Activated T-cell treated with anti-CD3 and anti-CD28 coated beads, Interleukin-2, amount 50 U/mL, for 24 hours (primary cell): ENCODE measurements around the gene WDR73.

Experiments
- DNase-seq: peaks from one replicate; pipeline ENCODE4 v3.0.0-alpha.2; 2020
- H3K27ac Mint-ChIP-seq: 2 replicates; pipeline ENCODE4 v1.8.0; 2020; ENCODE audit warnings: mild to moderate bottlenecking, mixed read lengths
- H3K27me3 Mint-ChIP-seq: 2 replicates; pipeline ENCODE4 v1.8.0; 2020; ENCODE audit warnings: mixed read lengths
- H3K36me3 Mint-ChIP-seq: 2 replicates; pipeline ENCODE4 v1.8.0; 2020; ENCODE audit warnings: low read depth, mixed read lengths
- H3K4me1 Mint-ChIP-seq: 2 replicates; pipeline ENCODE4 v1.8.0; 2020; ENCODE audit warnings: low read depth, mixed read lengths
- H3K4me3 Mint-ChIP-seq: 2 replicates; pipeline ENCODE4 v1.8.0; 2020; ENCODE audit warnings: mild to moderate bottlenecking, moderate library complexity, mixed read lengths
- H3K9me3 Mint-ChIP-seq: 2 replicates; pipeline ENCODE4 v1.8.0; 2020; ENCODE audit warnings: mixed read lengths

WDR73 gene

GRCh38 chr15:84616235-84616634 lies 37.8 kb downstream of the WDR73 start:
- H3K27me3 Mint-ChIP-seq, result no peaks in the 10 kb centered on the region
- peaks cover 17% of the 10 kb centered on the region for H3K9me3 Mint-ChIP-seq
- H3K4me1 Mint-ChIP-seq, result peaks cover 3% of the 10 kb centered on the region
- peaks cover 32% of the 10 kb centered on the region for H3K36me3 Mint-ChIP-seq
- no peak for DNase-seq
- H3K4me3 Mint-ChIP-seq, result no peak overlapping the region
- H3K27ac Mint-ChIP-seq, result no peak overlapping the region

GRCh38 chr15:84611631-84612030 lies 42.5 kb downstream of the WDR73 start:
- peaks cover 33% of the 10 kb centered on the region for H3K36me3 Mint-ChIP-seq
- H3K9me3 Mint-ChIP-seq, result no peaks in the 10 kb centered on the region
- DNase-seq, result no peak
- no peak overlapping the region for H3K4me3 Mint-ChIP-seq
- peaks cover 14% of the 10 kb centered on the region for H3K4me1 Mint-ChIP-seq
- H3K27ac Mint-ChIP-seq, result no peak overlapping the region
- no peaks in the 10 kb centered on the region for H3K27me3 Mint-ChIP-seq

- no peaks in the 10 kb centered on the region for H3K27me3 Mint-ChIP-seq
- H3K4me1 Mint-ChIP-seq, result peaks cover 27% of the 10 kb centered on the region
- no peak overlapping the region for H3K27ac Mint-ChIP-seq
- peaks cover 45% of the 10 kb centered on the region for H3K36me3 Mint-ChIP-seq
- peak; percentile 14 for DNase-seq
- H3K9me3 Mint-ChIP-seq, result no peaks in the 10 kb centered on the region
- H3K4me3 Mint-ChIP-seq, result no peak overlapping the region
These were observed 44.1 kb downstream of the WDR73 start for GRCh38 chr15:84609818-84610525.

- Mint-ChIP-seq H3K4me1 (peaks cover 37% of the 10 kb centered on the region), H3K36me3 (peaks cover 51% of the 10 kb centered on the region), H3K27ac (no peak overlapping the region), H3K4me3 (no peak overlapping the region), H3K9me3 (no peaks in the 10 kb centered on the region), H3K27me3 (no peaks in the 10 kb centered on the region)
- peak; percentile 2 for DNase-seq
These were observed 45.3 kb downstream of the WDR73 start for GRCh38 chr15:84608707-84609284.

- H3K4me3 Mint-ChIP-seq, result no peak overlapping the region
- H3K9me3 Mint-ChIP-seq, result no peaks in the 10 kb centered on the region
- H3K4me1 Mint-ChIP-seq, result peaks cover 52% of the 10 kb centered on the region
- peak; percentile 15 for DNase-seq
- H3K27me3 Mint-ChIP-seq, result no peaks in the 10 kb centered on the region
- peaks cover 49% of the 10 kb centered on the region for H3K36me3 Mint-ChIP-seq
- no peak overlapping the region for H3K27ac Mint-ChIP-seq
These were observed 47.4 kb downstream of the WDR73 start for GRCh38 chr15:84606653-84607120.

- H3K36me3 Mint-ChIP-seq, result peaks cover 51% of the 10 kb centered on the region
- DNase-seq, result no peak
- no peaks in the 10 kb centered on the region for H3K9me3 Mint-ChIP-seq
- H3K27ac Mint-ChIP-seq, result peak overlapping the region; percentile 93
- no peaks in the 10 kb centered on the region for H3K27me3 Mint-ChIP-seq
- H3K4me1 Mint-ChIP-seq, result peaks cover 56% of the 10 kb centered on the region
- peak overlapping the region; percentile 70 for H3K4me3 Mint-ChIP-seq
These were observed 48.6 kb downstream of the WDR73 start for GRCh38 chr15:84605554-84605882.

GRCh38 chr15:84604826-84605553 lies 49.1 kb downstream of the WDR73 start:
- H3K4me1 Mint-ChIP-seq, result peaks cover 58% of the 10 kb centered on the region
- no peaks in the 10 kb centered on the region for H3K27me3 Mint-ChIP-seq

GRCh38 chr15:84603630-84604379 lies 50.3 kb downstream of the WDR73 start:
- peaks cover 66% of the 10 kb centered on the region for H3K4me1 Mint-ChIP-seq

More at GRCh38 chr15:84604826-84605553, 49.1 kb downstream of the WDR73 start:
- no peaks in the 10 kb centered on the region for H3K9me3 Mint-ChIP-seq
- H3K4me3 Mint-ChIP-seq, result peak overlapping the region; percentile 70
- peak; percentile 75 for DNase-seq
- peak overlapping the region; percentile 93 for H3K27ac Mint-ChIP-seq
- H3K36me3 Mint-ChIP-seq, result peaks cover 50% of the 10 kb centered on the region

GRCh38 chr15:84601555-84601838 lies 52.6 kb downstream of the WDR73 start:
- no peak for DNase-seq
- Mint-ChIP-seq H3K27ac (peak overlapping the region; percentile 86), H3K27me3 (no peaks in the 10 kb centered on the region), H3K36me3 (peaks cover 26% of the 10 kb centered on the region), H3K4me3 (peak overlapping the region; percentile 93), H3K9me3 (no peaks in the 10 kb centered on the region), H3K4me1 (peaks cover 75% of the 10 kb centered on the region)

More at GRCh38 chr15:84603630-84604379, 50.3 kb downstream of the WDR73 start:
- Mint-ChIP-seq H3K36me3 (peaks cover 45% of the 10 kb centered on the region), H3K4me3 (peak overlapping the region; percentile 93), H3K27ac (peak overlapping the region; percentile 46), H3K27me3 (no peaks in the 10 kb centered on the region), H3K9me3 (no peaks in the 10 kb centered on the region)
- DNase-seq, result peak; percentile 26

- Mint-ChIP-seq H3K36me3 (peaks cover 21% of the 10 kb centered on the region), H3K9me3 (no peaks in the 10 kb centered on the region), H3K27ac (peak within 1 kb of the TSS; percentile 86), H3K4me1 (peaks cover 69% of the 10 kb centered on the region), H3K4me3 (peak within 1 kb of the TSS; percentile 93), H3K27me3 (no peaks in the 10 kb centered on the region)
- peak; percentile 95 for DNase-seq
These were observed 53.2 kb downstream of the WDR73 start, which contains the start of gene ZSCAN2 for GRCh38 chr15:84600687-84601554. Gene ZSCAN2, plus strand, starts transcription at chr15:84601009. Its CDS starts 2,919 bp downstream, at chr15:84603928.

- Mint-ChIP-seq H3K4me3 (peak overlapping the region; percentile 93), H3K27me3 (no peaks in the 10 kb centered on the region), H3K27ac (peak overlapping the region; percentile 86), H3K4me1 (peaks cover 63% of the 10 kb centered on the region), H3K9me3 (no peaks in the 10 kb centered on the region), H3K36me3 (peaks cover 16% of the 10 kb centered on the region)
- peak; percentile 74 for DNase-seq
These were observed 53.8 kb downstream of the WDR73 start for GRCh38 chr15:84600331-84600686.

- Mint-ChIP-seq H3K4me3 (peak overlapping the region; percentile 93), H3K27ac (no peak overlapping the region), H3K27me3 (no peaks in the 10 kb centered on the region), H3K36me3 (peaks cover 12% of the 10 kb centered on the region), H3K9me3 (no peaks in the 10 kb centered on the region), H3K4me1 (peaks cover 59% of the 10 kb centered on the region)
- no peak for DNase-seq
These were observed 54.2 kb downstream of the WDR73 start for GRCh38 chr15:84599906-84600305.

GRCh38 chr15:84598993-84599392 lies 55.1 kb downstream of the WDR73 start:
- peaks cover 8% of the 10 kb centered on the region for H3K36me3 Mint-ChIP-seq
- no peaks in the 10 kb centered on the region for H3K27me3 Mint-ChIP-seq
- DNase-seq, result no peak
- H3K9me3 Mint-ChIP-seq, result no peaks in the 10 kb centered on the region
- H3K4me3 Mint-ChIP-seq, result no peak overlapping the region
- H3K27ac Mint-ChIP-seq, result peak overlapping the region; percentile 34
- H3K4me1 Mint-ChIP-seq, result peaks cover 56% of the 10 kb centered on the region

- Mint-ChIP-seq H3K4me1 (peaks cover 49% of the 10 kb centered on the region), H3K27ac (peak overlapping the region; percentile 34), H3K27me3 (no peaks in the 10 kb centered on the region), H3K4me3 (no peak overlapping the region), H3K9me3 (no peaks in the 10 kb centered on the region), H3K36me3 (peaks cover 3% of the 10 kb centered on the region)
- DNase-seq, result no peak
These were observed 55.8 kb downstream of the WDR73 start for GRCh38 chr15:84598250-84598649.
